Measurements from ENCODE around the gene FOXJ1. TPM values are rescaled to one million over a fixed set of nuclear protein-coding genes. Genes with fewer than 3 reads are reported as not detected.
"Not testable (repeated sequence)": the region's sequence is repeated elsewhere in the genome, so short reads cannot be mapped to it uniquely, and the experiment has no call there.

FOXJ1 gene, protein sequence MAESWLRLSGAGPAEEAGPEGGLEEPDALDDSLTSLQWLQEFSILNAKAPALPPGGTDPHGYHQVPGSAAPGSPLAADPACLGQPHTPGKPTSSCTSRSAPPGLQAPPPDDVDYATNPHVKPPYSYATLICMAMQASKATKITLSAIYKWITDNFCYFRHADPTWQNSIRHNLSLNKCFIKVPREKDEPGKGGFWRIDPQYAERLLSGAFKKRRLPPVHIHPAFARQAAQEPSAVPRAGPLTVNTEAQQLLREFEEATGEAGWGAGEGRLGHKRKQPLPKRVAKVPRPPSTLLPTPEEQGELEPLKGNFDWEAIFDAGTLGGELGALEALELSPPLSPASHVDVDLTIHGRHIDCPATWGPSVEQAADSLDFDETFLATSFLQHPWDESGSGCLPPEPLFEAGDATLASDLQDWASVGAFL
- 1 to 10 TPM; 8.7 to 9.1 TPM for total RNA-seq

DNA sequence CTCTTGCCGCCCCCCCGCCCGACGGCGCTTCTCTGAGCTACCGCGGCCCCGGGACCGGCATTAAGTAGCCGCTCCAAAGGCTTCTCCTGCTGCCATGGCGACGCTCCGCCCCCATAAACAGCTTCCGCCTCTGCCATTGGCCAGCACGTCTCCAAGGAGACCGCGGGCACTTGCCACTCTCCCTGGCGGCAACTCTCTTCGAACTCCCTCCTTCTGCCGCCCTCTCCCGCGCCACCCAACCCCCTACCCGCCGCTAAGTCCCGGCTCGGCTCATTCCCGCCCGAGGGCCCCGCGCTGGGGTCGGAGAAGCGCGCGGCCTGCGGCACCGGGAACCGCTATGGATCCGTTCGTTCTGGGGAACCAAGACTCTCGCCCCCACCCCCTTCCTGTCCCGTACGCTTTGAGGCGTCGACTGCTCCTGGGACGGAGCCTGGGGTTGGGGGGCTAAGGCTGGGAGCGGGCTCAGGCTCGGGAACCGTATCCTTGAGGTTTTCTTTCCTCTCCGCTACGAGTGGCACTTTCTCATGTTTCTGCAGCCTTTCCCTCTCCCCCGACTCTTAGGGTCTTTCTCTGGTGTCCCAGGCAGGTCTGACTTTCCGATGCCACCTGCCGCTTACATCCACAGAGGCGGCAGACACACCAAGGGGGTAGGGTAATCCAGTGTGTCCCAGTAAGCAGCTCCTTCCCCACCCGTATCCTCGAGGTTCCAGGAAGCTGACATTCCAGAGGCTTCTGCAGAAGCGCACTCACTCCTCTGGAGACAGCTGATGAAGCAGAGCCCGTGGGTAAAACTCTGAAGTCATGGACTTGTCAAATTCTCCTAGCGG lies at the start of gene FOXJ1:
TSS of gene FOXJ1 (minus strand) at position 34 of the 827 bp plus-strand sequence. CDS start 850 bp downstream, outside the sequence.
- DNase-seq (peak; percentile 94), ATAC-seq (peak; percentile 55)
- Mint-ChIP-seq H3K4me1 (ENCODE audit: low read depth) (peaks cover 72% of the 10 kb centered on the region), H3K36me3 (ENCODE audit: low read depth) (peaks cover 38% of the 10 kb centered on the region), H3K27ac (peak within 1 kb of the TSS; percentile 97), H3K27me3 (ENCODE audit: low read depth) (no peaks in the 10 kb centered on the region), H3K4me3 (peak within 1 kb of the TSS; percentile 76), H3K9me3 (ENCODE audit: insufficient read depth) (no peaks in the 10 kb centered on the region)
- CTCF ChIA-PET, result interaction anchor here (0.7 to 8.2 kb wide), 6 partner anchors 8 to 138 kb away, joined by 3 to 106 read pairs (median 24); no protein-coding TSS in a partner anchor
- POLR2A ChIA-PET, result interaction anchor here (0.6 to 8.1 kb wide), 15 partner anchors 8 to 130 kb away, joined by 3 to 100 read pairs (median 4); partner anchors contain the start of gene UBALD2

GRCh38 chr17:76189741-76190140 lies 48.7 kb upstream of the FOXJ1 start:
- Mint-ChIP-seq H3K27ac (peak overlapping the region; percentile 90), H3K4me1 (ENCODE audit: low read depth) (peaks cover 84% of the 10 kb centered on the region), H3K36me3 (ENCODE audit: low read depth) (peaks cover 62% of the 10 kb centered on the region), H3K27me3 (ENCODE audit: low read depth) (no peaks in the 10 kb centered on the region), H3K4me3 (peak overlapping the region; percentile 30), H3K9me3 (ENCODE audit: insufficient read depth) (no peaks in the 10 kb centered on the region)
- POLR2A ChIA-PET, result interaction anchor here (0.8 to 17.6 kb wide), 6 partner anchors 9 to 405 kb away, joined by 4 to 722 read pairs (median 8); partner anchors contain the start of genes UBALD2 and UNK
- ATAC-seq, result no peak
- DNase-seq, result no peak
- CTCF ChIA-PET, result interaction anchor here (0.7 to 7.1 kb wide), 14 partner anchors 10 to 390 kb away, joined by 3 to 96 read pairs (median 4); no protein-coding TSS in a partner anchor

- H3K27ac Mint-ChIP-seq, result peak overlapping the region; percentile 90
- ChIA-PET CTCF (interaction anchor here (0.8 to 7.1 kb wide), 13 partner anchors 9 to 90 kb away, joined by 3 to 96 read pairs (median 4); no protein-coding TSS in a partner anchor), POLR2A (interaction anchor here (0.8 to 17.6 kb wide), 7 partner anchors 9 to 405 kb away, joined by 3 to 722 read pairs (median 6); partner anchors contain the start of genes UBALD2 and UNK)
- H3K36me3 Mint-ChIP-seq (ENCODE audit: low read depth), result peaks cover 62% of the 10 kb centered on the region
- H3K9me3 Mint-ChIP-seq (ENCODE audit: insufficient read depth), result no peaks in the 10 kb centered on the region
- H3K4me3 Mint-ChIP-seq, result peak overlapping the region; percentile 30
- ATAC-seq (no peak), DNase-seq (no peak)
- peaks cover 84% of the 10 kb centered on the region for H3K4me1 Mint-ChIP-seq (ENCODE audit: low read depth)
- H3K27me3 Mint-ChIP-seq (ENCODE audit: low read depth), result no peaks in the 10 kb centered on the region
Observed at GRCh38 chr17:76189247-76189646, 48.2 kb upstream of the FOXJ1 start.

DNA sequence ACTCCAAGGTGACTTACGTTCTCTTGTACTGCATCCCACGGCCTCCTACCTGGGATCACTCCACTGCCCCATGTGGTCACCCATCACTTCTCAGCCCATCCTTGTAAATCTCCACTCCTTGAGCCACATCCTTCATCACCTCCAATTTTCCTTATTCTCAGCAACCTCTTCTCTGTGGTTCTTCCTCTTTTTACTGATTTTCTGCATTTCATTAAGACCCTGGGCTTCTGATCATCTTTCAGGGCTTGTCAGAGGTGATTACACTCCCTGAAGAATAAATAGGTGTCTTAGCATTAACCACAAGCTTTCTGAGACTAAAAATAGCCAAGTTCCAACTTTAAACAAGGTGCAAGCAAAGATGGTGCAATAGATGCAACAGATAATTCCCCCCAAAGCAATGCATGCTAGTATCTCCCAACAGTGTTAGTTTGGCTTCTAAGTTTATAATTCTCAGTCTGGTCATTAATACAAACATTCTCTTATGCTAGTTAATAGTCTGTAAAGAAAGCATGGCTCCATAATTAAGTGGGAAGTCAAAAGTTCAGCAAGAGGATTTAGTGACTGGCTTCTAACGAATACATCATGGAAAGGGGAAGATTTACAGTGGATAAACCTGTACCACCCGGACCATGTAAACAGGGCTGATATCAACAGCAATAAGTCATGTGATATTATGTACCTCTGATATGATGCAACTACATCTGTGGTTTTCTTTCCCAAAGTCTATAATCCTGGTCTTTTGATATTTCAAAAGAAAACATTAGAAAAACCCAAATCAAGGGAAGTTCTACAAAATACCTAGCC lies 47.4 kb upstream of the FOXJ1 start:
- Mint-ChIP-seq H3K4me1 (ENCODE audit: low read depth) (peaks cover 77% of the 10 kb centered on the region), H3K9me3 (ENCODE audit: insufficient read depth) (no peaks in the 10 kb centered on the region), H3K36me3 (ENCODE audit: low read depth) (peaks cover 56% of the 10 kb centered on the region), H3K27me3 (ENCODE audit: low read depth) (no peaks in the 10 kb centered on the region), H3K4me3 (peak overlapping the region; percentile 0), H3K27ac (peak overlapping the region; percentile 83)
- CTCF ChIA-PET, result interaction anchor here (0.9 to 7.1 kb wide), 13 partner anchors 8 to 91 kb away, joined by 3 to 96 read pairs (median 5); no protein-coding TSS in a partner anchor
- no peak for DNase-seq
- ATAC-seq, result no peak
- POLR2A ChIA-PET, result interaction anchor here (0.8 to 17.6 kb wide), 7 partner anchors 9 to 80 kb away, joined by 3 to 722 read pairs (median 6); partner anchors contain the start of gene UBALD2

- CTCF ChIA-PET, result interaction anchor here (1.0 to 1.6 kb wide), 2 partner anchors 11 to 85 kb away, joined by 3 read pairs; no protein-coding TSS in a partner anchor
- H3K27me3 Mint-ChIP-seq (ENCODE audit: low read depth); H3K9me3 Mint-ChIP-seq (ENCODE audit: insufficient read depth); DNase-seq; H3K4me3 Mint-ChIP-seq; ATAC-seq: not testable (repeated sequence)
- POLR2A ChIA-PET, result interaction anchor here (17.6 kb wide), 1 partner anchor 82 kb away, joined by 722 read pairs; the partner anchor contains the start of gene UBALD2
- Mint-ChIP-seq H3K36me3 (ENCODE audit: low read depth) (peaks cover 49% of the 10 kb centered on the region), H3K27ac (peak overlapping the region; percentile 67), H3K4me1 (ENCODE audit: low read depth) (peaks cover 68% of the 10 kb centered on the region)
Observed at GRCh38 chr17:76186774-76187173, 45.7 kb upstream of the FOXJ1 start.

GRCh38 chr17:76184290-76184689 lies 43.2 kb upstream of the FOXJ1 start:
- no peaks in the 10 kb centered on the region for H3K27me3 Mint-ChIP-seq (ENCODE audit: low read depth)

GRCh38 chr17:76182016-76182764 lies 41.1 kb upstream of the FOXJ1 start:
- ChIA-PET CTCF (interaction anchor here (0.6 to 9.5 kb wide), 28 partner anchors 8 to 182 kb away, joined by 3 to 205 read pairs (median 5); partner anchors contain the start of genes CDK3, FOXJ1 and UBALD2), POLR2A (interaction anchor here (0.6 to 17.6 kb wide), 17 partner anchors 10 to 182 kb away, joined by 3 to 722 read pairs (median 4); partner anchors contain the start of genes CDK3, EXOC7, FOXJ1 and UBALD2)
- Mint-ChIP-seq H3K4me3 (no peak overlapping the region), H3K9me3 (ENCODE audit: insufficient read depth) (no peaks in the 10 kb centered on the region), H3K27ac (peak overlapping the region; percentile 87), H3K36me3 (ENCODE audit: low read depth) (peaks cover 56% of the 10 kb centered on the region), H3K4me1 (ENCODE audit: low read depth) (peaks cover 72% of the 10 kb centered on the region), H3K27me3 (ENCODE audit: low read depth) (no peaks in the 10 kb centered on the region)
- ATAC-seq (peak; percentile 87), DNase-seq (peak; percentile 97)

More at GRCh38 chr17:76184290-76184689, 43.2 kb upstream of the FOXJ1 start:
- ATAC-seq (no peak), DNase-seq (no peak)
- Mint-ChIP-seq H3K9me3 (ENCODE audit: insufficient read depth) (no peaks in the 10 kb centered on the region), H3K4me3 (no peak overlapping the region), H3K36me3 (ENCODE audit: low read depth) (peaks cover 57% of the 10 kb centered on the region), H3K4me1 (ENCODE audit: low read depth) (peaks cover 74% of the 10 kb centered on the region), H3K27ac (no peak overlapping the region)
- CTCF ChIA-PET, result interaction anchor here (1.1 to 7.2 kb wide), 9 partner anchors 9 to 200 kb away, joined by 3 to 112 read pairs (median 8); partner anchors contain the start of genes SPHK1 and UBALD2
- POLR2A ChIA-PET, result interaction anchor here (17.6 kb wide), 1 partner anchor 85 kb away, joined by 722 read pairs; the partner anchor contains the start of gene UBALD2

DNA sequence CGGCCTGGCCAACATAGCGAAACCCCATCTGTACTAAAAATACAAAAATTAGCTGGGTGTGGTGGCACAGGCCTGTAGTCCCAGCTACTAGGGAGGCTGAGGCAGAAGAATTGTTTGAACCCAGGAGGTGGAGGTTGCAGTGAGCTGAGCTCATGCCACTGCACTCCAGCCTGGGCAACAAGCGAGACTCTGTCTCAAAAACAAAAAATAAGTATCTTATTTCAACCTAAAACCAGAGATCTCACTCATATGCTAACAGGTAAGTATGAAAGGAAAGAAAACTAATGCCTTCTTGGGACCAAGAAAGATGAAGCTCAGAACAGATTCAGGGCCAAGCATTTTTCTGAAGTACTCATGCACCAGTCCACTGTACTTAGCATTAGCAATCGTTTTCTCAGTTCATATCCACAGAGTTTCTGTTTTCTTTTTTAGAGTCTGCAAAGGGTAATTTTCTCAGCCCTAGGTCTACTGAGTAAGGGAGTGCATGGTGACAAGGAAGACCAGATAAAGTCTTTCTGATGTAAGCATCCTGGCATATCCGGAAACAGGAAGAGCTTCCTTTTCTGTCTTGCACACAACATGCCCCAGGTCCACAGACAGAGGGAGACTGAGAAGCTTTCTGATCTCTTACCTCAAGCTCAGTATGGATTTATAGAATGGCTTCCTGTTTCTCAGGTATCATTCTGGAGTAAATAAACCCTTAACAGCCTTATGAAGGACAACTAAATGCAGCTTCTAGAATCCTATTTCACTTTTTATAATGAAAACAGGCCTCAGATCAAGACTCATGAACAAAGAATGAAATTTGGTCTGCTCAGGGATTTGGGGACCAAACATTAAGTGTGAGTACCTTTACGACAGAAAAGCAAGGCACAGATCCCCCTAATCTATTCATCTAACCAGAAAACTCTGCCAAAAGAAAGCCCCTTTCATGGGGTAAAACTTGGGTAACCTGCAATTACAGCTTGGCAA lies 38.7 kb upstream of the FOXJ1 start:
- POLR2A ChIA-PET, result interaction anchor here (0.6 to 17.6 kb wide), 17 partner anchors 10 to 398 kb away, joined by 3 to 722 read pairs (median 9); partner anchors contain the start of gene UBALD2
- Mint-ChIP-seq H3K4me3 (peak overlapping the region; percentile 66), H3K36me3 (ENCODE audit: low read depth) (peaks cover 56% of the 10 kb centered on the region), H3K27me3 (ENCODE audit: low read depth) (no peaks in the 10 kb centered on the region), H3K4me1 (ENCODE audit: low read depth) (peaks cover 59% of the 10 kb centered on the region), H3K27ac (peak overlapping the region; percentile 91), H3K9me3 (ENCODE audit: insufficient read depth) (no peaks in the 10 kb centered on the region)
- CTCF ChIA-PET, result interaction anchor here (0.7 to 9.5 kb wide), 33 partner anchors 9 to 314 kb away, joined by 3 to 205 read pairs (median 7); partner anchors contain the start of genes CDK3, EXOC7, FOXJ1 and UBALD2
- ATAC-seq, result peak; percentile 79
- peak; percentile 74 for DNase-seq

DNA sequence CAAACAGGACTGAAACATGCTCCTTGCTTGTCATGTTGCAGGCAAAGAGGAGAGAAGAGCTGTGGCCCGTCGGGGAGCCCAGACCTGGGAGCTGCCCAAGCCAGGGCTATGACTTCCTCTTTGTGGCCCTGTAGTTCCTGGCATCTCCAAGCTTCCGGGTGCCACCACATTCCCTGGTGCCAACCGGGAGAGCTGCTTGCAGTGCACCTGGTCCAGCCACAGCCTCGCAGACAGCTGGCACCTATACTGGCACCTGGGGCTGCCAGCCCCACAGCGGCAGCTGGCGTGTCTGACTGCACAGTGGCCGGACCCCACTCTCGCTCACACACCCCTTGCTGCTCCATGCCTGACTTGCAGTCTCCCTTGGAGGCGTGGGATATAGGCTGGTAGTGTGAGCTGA lies 37.1 kb upstream of the FOXJ1 start:
- Mint-ChIP-seq H3K9me3 (ENCODE audit: insufficient read depth) (no peaks in the 10 kb centered on the region), H3K27me3 (ENCODE audit: low read depth) (no peaks in the 10 kb centered on the region), H3K4me1 (ENCODE audit: low read depth) (peaks cover 52% of the 10 kb centered on the region), H3K4me3 (no peak overlapping the region), H3K36me3 (ENCODE audit: low read depth) (peaks cover 53% of the 10 kb centered on the region), H3K27ac (peak overlapping the region; percentile 91)
- ChIA-PET CTCF (interaction anchor here (2.6 to 9.5 kb wide), 10 partner anchors 8 to 101 kb away, joined by 11 to 205 read pairs (median 71); partner anchors contain the start of gene FOXJ1), POLR2A (interaction anchor here (0.6 to 17.6 kb wide), 5 partner anchors 20 to 149 kb away, joined by 4 to 722 read pairs (median 23); partner anchors contain the start of gene UBALD2)
- no peak for ATAC-seq
- DNase-seq, result no peak
